Measurements from ENCODE around the gene MGST2. TPM values are rescaled to one million over a fixed set of nuclear protein-coding genes. Genes with fewer than 3 reads are reported as not detected.

Gene MGST2
- total RNA-seq, 4 donors from 2014 or later = 34.0 to 117 (median 78.7) TPM

DNA sequence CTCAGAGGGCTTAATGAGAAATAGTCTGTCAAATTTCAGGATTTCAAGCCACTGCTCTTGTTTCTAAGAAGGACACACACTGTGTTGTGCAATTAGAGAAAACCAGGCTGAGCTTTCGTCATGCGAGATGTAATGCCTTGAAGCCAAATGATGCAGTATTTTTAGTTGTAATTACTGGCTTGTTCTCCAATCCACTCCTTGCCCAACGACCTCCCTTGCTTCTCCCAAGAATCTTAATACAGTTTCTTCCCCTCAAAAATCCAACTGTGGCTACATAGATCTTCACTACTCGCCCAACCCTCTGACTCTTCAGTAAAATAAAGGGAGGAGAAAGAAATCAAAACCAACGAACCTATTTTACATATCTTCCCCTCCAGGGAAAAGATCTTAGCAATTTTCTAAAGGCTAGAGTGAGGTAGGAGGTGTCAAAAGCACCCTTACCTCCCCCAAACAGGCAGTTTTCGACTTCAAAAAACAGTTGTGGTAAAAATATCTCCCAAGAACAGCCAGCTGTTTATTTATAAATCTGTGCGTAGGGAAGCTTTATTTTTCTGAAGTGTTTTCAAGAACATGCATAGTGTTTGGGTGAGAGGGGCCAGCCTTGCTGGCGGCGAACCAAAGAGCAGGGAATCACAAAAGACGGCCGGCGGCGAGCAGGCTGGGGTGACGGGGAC lies 68.7 kb downstream of the MGST2 start:
- peak overlapping the region; percentile 29 to 84 (median 72) for H3K27ac ChIP-seq
- 12 to 15% methylated on average over 14 of the region's 14 CpGs for WGBS, 2 donors

DNA sequence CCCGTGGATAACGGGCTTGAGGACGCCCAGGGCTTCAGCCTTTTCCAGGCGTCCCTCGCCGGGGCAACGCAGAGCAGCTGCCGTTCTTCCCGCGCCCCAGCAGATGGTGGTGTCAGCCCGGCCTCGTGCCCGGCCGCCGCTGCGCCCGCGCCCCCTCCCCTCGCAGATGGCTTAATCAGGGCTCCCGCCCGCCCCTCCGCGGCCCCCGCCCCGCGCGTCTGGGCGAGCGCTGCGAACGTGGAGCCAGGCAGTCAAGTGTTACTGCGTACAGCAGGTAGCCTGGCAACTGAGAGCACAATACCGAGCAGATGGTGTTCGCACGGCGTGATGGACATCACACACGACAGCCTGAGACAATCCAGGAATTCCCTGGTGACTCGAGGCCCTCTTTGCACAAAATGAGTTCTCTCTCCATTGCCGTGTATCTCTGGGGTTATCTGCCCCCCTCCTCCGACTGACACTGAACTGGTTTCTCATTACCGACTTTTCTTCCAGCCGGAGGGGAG lies 69.3 kb downstream of the MGST2 start:
- Histone ChIP-seq H3K36me3 (no peaks in the 10 kb centered on the region), H3K27ac (peak overlapping the region; percentile 48 to 84 (median 72)), H3K4me3 (replicated peaks in 1 of 3) (peak overlapping the region; percentile 3 to 50 (median 49)), H3K27me3 (no peaks in the 10 kb centered on the region), H3K9me3 (no peaks in the 10 kb centered on the region), H3K4me1 (peaks cover 13 to 24% of the 10 kb centered on the region in 2 donors)
- DNase-seq = peak; percentile 92 to 93
- WGBS, 2 donors = 0 to 2% methylated on average over 11 to 22 of the region's 42 CpGs
- intact Hi-C loops (cut with DNase I) = loop anchor here (2.0 to 5.0 kb wide), 2 partner anchors 417 to 518 kb away; partner anchors contain the start of gene MAML3
- TF ChIP-seq, protein P1, sequence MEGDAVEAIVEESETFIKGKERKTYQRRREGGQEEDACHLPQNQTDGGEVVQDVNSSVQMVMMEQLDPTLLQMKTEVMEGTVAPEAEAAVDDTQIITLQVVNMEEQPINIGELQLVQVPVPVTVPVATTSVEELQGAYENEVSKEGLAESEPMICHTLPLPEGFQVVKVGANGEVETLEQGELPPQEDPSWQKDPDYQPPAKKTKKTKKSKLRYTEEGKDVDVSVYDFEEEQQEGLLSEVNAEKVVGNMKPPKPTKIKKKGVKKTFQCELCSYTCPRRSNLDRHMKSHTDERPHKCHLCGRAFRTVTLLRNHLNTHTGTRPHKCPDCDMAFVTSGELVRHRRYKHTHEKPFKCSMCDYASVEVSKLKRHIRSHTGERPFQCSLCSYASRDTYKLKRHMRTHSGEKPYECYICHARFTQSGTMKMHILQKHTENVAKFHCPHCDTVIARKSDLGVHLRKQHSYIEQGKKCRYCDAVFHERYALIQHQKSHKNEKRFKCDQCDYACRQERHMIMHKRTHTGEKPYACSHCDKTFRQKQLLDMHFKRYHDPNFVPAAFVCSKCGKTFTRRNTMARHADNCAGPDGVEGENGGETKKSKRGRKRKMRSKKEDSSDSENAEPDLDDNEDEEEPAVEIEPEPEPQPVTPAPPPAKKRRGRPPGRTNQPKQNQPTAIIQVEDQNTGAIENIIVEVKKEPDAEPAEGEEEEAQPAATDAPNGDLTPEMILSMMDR (IDR thresholded peaks at IDR 0.05) = peak; percentile 61 to 95 (median 81)
- peak in 1 of 2 donors; percentile 46 for TF ChIP-seq POLR2A (IDR thresholded peaks at IDR 0.05)

More for the DNA sequence above, 68.7 kb downstream of the MGST2 start:
- intact Hi-C loops (cut with DNase I) = loop anchor here (2.0 kb wide), 1 partner anchor 518 kb away; no protein-coding TSS in a partner anchor
- Histone ChIP-seq H3K27me3 (no peaks in the 10 kb centered on the region), H3K4me3 (replicated peaks in 1 of 3) (peak overlapping the region in 2 of 3 donors; percentile 3 to 49), H3K4me1 (peaks cover 10 to 21% of the 10 kb centered on the region in 2 donors), H3K36me3 (no peaks in the 10 kb centered on the region), H3K9me3 (no peaks in the 10 kb centered on the region)
- TF ChIP-seq, protein P1 (IDR thresholded peaks at IDR 0.05) = no peak
- no peak for TF ChIP-seq POLR2A (IDR thresholded peaks at IDR 0.05)
- no peak for DNase-seq

DNA sequence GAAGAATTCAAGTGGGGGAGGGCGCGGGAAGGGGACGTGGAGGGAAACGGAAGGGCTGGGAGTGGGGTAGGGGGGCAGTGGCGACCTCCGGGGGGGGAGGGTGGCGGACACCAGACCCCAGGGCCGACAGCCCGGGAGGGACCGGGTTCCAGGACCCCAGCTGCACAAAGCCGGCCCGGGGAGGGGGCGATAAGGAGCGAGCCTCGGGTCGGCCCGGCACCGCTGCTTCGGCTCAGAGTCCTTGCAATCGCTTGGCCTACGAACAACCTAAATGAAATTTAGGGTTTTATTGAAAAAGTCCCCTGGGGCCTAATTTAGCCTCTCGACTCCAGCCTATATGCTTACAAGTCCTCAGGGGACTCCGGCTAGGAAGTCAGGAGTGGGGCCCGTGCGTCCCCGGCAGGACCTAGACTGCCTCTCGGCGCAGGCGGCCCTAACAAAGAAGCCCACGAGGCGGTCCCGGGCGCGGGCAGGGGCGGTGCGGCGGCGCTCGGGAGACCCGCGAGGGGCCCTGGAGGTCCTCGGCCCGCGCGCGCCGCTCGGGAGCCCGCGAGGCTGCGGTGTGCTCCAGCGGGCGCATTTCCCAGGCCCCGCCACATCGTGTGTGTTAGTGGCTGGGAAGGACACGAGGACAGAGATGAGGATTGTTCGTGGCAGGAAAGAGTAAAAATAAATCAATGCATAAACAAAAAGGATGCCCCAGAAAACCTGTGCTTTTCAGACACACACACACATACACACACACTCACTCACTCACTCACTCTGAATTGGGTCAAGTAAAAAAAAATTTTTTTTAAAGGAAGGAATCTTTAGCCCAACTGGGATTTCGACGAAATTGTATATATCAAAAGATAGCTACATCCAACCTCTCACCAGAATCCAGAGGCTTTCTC lies 70.0 kb downstream of the MGST2 start:
- WGBS, 2 donors = 24 to 38% methylated on average over 41 to 43 of the region's 59 CpGs
- Histone ChIP-seq H3K27me3 (no peaks in the 10 kb centered on the region), H3K36me3 (no peaks in the 10 kb centered on the region), H3K4me3 (replicated peaks in 1 of 3) (peak overlapping the region in 2 of 3 donors; percentile 49 to 50), H3K4me1 (peaks cover 20 to 31% of the 10 kb centered on the region in 2 donors), H3K27ac (peak overlapping the region; percentile 48 to 84 (median 72)), H3K9me3 (no peaks in the 10 kb centered on the region)
- TF ChIP-seq POLR2A (IDR thresholded peaks at IDR 0.05) = no peak
- TF ChIP-seq, protein P1 (IDR thresholded peaks at IDR 0.05) = no peak
- peak in 1 of 2 donors; percentile 14 for DNase-seq
- intact Hi-C loops (cut with DNase I) = loop anchor here (2.0 to 5.0 kb wide), 2 partner anchors 417 to 517 kb away; partner anchors contain the start of gene MAML3

DNA sequence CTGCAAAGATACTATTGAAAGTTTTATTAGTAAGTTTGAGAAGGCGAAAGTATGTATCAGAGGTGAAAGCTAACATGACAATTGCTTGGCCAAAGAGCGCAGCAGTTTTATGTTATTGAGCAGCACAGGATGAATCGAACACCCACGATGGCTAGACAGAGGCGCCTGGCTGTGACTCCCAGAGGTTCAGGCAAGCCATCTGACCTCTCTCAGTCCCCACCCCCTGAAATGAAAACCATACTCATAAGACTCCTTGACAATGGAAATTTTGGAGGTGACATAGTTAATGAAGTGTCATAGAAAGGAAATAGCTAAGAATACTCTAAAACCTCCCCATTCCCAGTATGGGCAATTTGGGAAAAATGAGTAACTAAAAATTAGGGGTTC lies 70.6 kb downstream of the MGST2 start:
- WGBS, 2 donors = 85 to 90% methylated on average over 5 of the region's 5 CpGs
- intact Hi-C loops (cut with DNase I) = loop anchor here (5.0 kb wide), 1 partner anchor 416 kb away; the partner anchor contains the start of gene MAML3
- Histone ChIP-seq H3K27me3 (no peaks in the 10 kb centered on the region), H3K36me3 (no peaks in the 10 kb centered on the region), H3K4me1 (peaks cover 26 to 37% of the 10 kb centered on the region in 2 donors), H3K9me3 (no peaks in the 10 kb centered on the region), H3K27ac (peak overlapping the region in 2 of 3 donors; percentile 21 to 84), H3K4me3 (replicated peaks in 1 of 3) (no peak overlapping the region)
- DNase-seq = no peak
- TF ChIP-seq POLR2A (IDR thresholded peaks at IDR 0.05) = no peak
- TF ChIP-seq, protein P1 (IDR thresholded peaks at IDR 0.05) = no peak
